ENCODE data around the gene GLCCI1. TPM values are rescaled to one million over a fixed set of nuclear protein-coding genes. Genes with fewer than 3 reads are reported as not detected.

GLCCI1 gene
- total and polyA plus RNA-seq, 10 of the 15 experiments (the other 5 are each of a cell fraction or from before 2014, with no cell fraction given), result 12.6 to 92.0 (median 27.6) TPM

DNA sequence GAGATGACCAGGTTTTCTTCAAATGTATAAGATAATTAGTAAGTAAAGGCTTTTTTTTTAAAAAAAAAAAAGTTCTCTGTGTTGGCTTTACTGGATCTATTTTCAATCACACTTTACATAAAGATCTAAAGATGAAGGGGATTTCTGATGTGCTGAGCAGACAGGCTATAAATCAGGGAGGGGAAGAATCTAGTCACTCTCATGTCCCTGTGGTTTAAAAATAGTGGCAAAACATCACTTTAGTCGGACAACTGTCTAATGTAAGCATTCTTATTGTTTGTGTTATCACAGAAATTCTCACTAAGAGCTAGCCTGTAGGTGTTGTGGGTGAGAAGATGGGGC, 160.7 kb downstream of the GLCCI1 start (continued):
- TF ChIP-seq, protein P1, sequence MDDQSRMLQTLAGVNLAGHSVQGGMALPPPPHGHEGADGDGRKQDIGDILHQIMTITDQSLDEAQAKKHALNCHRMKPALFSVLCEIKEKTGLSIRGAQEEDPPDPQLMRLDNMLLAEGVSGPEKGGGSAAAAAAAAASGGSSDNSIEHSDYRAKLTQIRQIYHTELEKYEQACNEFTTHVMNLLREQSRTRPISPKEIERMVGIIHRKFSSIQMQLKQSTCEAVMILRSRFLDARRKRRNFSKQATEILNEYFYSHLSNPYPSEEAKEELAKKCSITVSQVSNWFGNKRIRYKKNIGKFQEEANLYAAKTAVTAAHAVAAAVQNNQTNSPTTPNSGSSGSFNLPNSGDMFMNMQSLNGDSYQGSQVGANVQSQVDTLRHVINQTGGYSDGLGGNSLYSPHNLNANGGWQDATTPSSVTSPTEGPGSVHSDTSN (IDR thresholded peaks at IDR 0.05; ENCODE audit: insufficient replicate concordance, low read depth, low read length), result peak; percentile 85
- TF ChIP-seq SREBF2 (IDR thresholded peaks at IDR 0.05; ENCODE audit: low read length) (no peak), JUNB (IDR thresholded peaks at IDR 0.05) (peak; percentile 46), ZNF384 (IDR thresholded peaks at IDR 0.05; ENCODE audit: borderline replicate concordance, low read depth, low read length) (peak; percentile 87), ZNF622 (IDR thresholded peaks at IDR 0.05) (no peak), MTA2 (IDR thresholded peaks at IDR 0.05; ENCODE audit: low read depth) (peak; percentile 77), RFX5 (IDR thresholded peaks at IDR 0.05; ENCODE audit: low read depth, low read length) (no peak), KDM1A (IDR thresholded peaks at IDR 0.05; ENCODE audit: borderline replicate concordance) (no peak), CBFB (IDR thresholded peaks at IDR 0.05; ENCODE audit: low read depth) (no peak), CREM (IDR thresholded peaks at IDR 0.05; ENCODE audit: low read depth) (peak; percentile 47; the same call in 1 of the 2 replicates), CREB1 (IDR thresholded peaks at IDR 0.05; ENCODE audit: low read depth) (no peak), BHLHE40 (IDR thresholded peaks at IDR 0.05; ENCODE audit: borderline replicate concordance in 1 of 2, low read depth in 2 of 2, low read length in 1 of 2) (0 out of 4 replicates have a peak, but pooled peaks have one; percentile 36 to 38), DPF2 (IDR thresholded peaks at IDR 0.05) (peak; percentile 45; the same call in 1 of the 2 replicates)
- TF ChIP-seq, protein P2, sequence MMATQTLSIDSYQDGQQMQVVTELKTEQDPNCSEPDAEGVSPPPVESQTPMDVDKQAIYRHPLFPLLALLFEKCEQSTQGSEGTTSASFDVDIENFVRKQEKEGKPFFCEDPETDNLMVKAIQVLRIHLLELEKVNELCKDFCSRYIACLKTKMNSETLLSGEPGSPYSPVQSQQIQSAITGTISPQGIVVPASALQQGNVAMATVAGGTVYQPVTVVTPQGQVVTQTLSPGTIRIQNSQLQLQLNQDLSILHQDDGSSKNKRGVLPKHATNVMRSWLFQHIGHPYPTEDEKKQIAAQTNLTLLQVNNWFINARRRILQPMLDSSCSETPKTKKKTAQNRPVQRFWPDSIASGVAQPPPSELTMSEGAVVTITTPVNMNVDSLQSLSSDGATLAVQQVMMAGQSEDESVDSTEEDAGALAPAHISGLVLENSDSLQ (IDR thresholded peaks at IDR 0.05), result peak; percentile 91
- TF ChIP-seq, protein P3, sequence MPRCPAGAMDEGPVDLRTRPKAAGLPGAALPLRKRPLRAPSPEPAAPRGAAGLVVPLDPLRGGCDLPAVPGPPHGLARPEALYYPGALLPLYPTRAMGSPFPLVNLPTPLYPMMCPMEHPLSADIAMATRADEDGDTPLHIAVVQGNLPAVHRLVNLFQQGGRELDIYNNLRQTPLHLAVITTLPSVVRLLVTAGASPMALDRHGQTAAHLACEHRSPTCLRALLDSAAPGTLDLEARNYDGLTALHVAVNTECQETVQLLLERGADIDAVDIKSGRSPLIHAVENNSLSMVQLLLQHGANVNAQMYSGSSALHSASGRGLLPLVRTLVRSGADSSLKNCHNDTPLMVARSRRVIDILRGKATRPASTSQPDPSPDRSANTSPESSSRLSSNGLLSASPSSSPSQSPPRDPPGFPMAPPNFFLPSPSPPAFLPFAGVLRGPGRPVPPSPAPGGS (IDR thresholded peaks at IDR 0.05; ENCODE audit: borderline replicate concordance, insufficient read depth, low read depth, low read length, poor library complexity, severe bottlenecking), result peak; percentile 22
- TF ChIP-seq, protein P4, sequence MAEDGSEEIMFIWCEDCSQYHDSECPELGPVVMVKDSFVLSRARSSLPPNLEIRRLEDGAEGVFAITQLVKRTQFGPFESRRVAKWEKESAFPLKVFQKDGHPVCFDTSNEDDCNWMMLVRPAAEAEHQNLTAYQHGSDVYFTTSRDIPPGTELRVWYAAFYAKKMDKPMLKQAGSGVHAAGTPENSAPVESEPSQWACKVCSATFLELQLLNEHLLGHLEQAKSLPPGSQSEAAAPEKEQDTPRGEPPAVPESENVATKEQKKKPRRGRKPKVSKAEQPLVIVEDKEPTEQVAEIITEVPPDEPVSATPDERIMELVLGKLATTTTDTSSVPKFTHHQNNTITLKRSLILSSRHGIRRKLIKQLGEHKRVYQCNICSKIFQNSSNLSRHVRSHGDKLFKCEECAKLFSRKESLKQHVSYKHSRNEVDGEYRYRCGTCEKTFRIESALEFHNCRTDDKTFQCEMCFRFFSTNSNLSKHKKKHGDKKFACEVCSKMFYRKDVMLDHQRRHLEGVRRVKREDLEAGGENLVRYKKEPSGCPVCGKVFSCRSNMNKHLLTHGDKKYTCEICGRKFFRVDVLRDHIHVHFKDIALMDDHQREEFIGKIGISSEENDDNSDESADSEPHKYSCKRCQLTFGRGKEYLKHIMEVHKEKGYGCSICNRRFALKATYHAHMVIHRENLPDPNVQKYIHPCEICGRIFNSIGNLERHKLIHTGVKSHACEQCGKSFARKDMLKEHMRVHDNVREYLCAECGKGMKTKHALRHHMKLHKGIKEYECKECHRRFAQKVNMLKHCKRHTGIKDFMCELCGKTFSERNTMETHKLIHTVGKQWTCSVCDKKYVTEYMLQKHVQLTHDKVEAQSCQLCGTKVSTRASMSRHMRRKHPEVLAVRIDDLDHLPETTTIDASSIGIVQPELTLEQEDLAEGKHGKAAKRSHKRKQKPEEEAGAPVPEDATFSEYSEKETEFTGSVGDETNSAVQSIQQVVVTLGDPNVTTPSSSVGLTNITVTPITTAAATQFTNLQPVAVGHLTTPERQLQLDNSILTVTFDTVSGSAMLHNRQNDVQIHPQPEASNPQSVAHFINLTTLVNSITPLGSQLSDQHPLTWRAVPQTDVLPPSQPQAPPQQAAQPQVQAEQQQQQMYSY (CRISPR knock-in tag; IDR thresholded peaks at IDR 0.05), result 0 out of 2 replicates have a peak, but pooled peaks have one; percentile 16
- TF ChIP-seq, protein P5, sequence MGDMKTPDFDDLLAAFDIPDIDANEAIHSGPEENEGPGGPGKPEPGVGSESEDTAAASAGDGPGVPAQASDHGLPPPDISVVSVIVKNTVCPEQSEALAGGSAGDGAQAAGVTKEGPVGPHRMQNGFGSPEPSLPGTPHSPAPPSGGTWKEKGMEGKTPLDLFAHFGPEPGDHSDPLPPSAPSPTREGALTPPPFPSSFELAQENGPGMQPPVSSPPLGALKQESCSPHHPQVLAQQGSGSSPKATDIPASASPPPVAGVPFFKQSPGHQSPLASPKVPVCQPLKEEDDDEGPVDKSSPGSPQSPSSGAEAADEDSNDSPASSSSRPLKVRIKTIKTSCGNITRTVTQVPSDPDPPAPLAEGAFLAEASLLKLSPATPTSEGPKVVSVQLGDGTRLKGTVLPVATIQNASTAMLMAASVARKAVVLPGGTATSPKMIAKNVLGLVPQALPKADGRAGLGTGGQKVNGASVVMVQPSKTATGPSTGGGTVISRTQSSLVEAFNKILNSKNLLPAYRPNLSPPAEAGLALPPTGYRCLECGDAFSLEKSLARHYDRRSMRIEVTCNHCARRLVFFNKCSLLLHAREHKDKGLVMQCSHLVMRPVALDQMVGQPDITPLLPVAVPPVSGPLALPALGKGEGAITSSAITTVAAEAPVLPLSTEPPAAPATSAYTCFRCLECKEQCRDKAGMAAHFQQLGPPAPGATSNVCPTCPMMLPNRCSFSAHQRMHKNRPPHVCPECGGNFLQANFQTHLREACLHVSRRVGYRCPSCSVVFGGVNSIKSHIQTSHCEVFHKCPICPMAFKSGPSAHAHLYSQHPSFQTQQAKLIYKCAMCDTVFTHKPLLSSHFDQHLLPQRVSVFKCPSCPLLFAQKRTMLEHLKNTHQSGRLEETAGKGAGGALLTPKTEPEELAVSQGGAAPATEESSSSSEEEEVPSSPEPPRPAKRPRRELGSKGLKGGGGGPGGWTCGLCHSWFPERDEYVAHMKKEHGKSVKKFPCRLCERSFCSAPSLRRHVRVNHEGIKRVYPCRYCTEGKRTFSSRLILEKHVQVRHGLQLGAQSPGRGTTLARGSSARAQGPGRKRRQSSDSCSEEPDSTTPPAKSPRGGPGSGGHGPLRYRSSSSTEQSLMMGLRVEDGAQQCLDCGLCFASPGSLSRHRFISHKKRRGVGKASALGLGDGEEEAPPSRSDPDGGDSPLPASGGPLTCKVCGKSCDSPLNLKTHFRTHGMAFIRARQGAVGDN (IDR thresholded peaks at IDR 0.05), result 0 out of 2 replicates have a peak, but pooled peaks have one; percentile 39
- TF ChIP-seq, protein P6, sequence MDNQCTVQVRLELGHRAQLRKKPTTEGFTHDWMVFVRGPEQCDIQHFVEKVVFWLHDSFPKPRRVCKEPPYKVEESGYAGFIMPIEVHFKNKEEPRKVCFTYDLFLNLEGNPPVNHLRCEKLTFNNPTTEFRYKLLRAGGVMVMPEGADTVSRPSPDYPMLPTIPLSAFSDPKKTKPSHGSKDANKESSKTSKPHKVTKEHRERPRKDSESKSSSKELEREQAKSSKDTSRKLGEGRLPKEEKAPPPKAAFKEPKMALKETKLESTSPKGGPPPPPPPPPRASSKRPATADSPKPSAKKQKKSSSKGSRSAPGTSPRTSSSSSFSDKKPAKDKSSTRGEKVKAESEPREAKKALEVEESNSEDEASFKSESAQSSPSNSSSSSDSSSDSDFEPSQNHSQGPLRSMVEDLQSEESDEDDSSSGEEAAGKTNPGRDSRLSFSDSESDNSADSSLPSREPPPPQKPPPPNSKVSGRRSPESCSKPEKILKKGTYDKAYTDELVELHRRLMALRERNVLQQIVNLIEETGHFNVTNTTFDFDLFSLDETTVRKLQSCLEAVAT (IDR thresholded peaks at IDR 0.05), result peak; percentile 46; the same call in 1 of the 2 replicates
